AG09309 (cell line): Measurements from ENCODE around the gene ITPK1.

ENCODE experiments used
- DNase-seq: peaks from one replicate; pipeline ENCODE4 v3.0.0-alpha.2; 2010; ENCODE audit warnings: low read depth
- H3K4me3 ChIP-seq: 2 replicates; pipeline ENCODE4 v1.5.1; 2011; ENCODE audit warnings: mild to moderate bottlenecking, low read depth, low read length, moderate library complexity; ENCODE audit not compliant: control insufficient read depth
- TF ChIP-seq, protein P1 (sequence below): IDR thresholded peaks from 2 replicates; pipeline ENCODE4 v1.5.1; 2011; ENCODE audit warnings: mild to moderate bottlenecking, low read depth, low read length, inconsistent platforms; ENCODE audit not compliant: insufficient read depth, control insufficient read depth; ENCODE audit errors: missing control alignments

ITPK1 gene

DNA sequence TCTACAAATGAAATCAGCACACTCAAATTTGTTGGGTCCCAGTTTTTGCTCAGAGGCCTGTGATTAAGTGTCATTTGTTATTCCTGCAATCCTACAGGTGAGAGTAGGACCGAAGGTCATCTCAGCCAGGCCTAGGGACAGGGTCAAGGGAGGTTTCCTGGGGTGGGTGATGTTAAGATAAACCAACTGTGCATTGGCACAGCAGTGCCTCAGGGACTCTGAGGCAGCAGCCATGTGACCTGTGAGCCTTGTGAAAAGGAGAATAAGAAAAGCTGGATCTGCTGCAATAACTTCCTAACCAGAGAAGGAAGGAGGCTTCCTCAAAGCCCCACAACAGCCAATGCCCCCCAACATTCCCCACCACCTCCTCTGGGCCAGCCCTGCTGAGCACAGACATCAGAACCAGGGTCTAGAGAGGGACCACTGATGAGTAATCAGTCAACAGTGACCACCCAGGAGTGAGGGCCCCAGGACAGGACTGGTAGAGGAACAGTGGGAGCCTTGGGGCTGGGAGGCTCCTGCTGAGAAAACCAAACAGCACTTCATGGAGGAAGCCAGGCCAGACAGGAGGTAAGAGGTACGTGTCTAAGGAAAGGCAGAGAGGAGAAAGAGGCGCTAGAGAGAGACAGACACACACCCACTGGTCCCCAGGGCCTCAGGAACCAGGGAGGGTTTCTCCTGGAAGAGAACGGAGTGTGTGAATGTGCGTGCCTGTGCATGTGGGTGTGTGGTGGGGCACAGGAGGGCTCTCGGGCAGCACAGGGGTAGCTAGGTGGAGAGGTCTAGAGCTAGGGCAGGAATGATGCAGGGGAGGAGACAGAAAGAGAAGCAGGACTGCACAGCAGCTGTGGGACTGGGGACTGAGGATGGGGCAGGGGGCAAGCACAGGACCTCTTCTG, 82.4 kb downstream of the ITPK1 start:
- DNase-seq, result no peak
- no peak overlapping the region for H3K4me3 ChIP-seq
- TF ChIP-seq, protein P1, sequence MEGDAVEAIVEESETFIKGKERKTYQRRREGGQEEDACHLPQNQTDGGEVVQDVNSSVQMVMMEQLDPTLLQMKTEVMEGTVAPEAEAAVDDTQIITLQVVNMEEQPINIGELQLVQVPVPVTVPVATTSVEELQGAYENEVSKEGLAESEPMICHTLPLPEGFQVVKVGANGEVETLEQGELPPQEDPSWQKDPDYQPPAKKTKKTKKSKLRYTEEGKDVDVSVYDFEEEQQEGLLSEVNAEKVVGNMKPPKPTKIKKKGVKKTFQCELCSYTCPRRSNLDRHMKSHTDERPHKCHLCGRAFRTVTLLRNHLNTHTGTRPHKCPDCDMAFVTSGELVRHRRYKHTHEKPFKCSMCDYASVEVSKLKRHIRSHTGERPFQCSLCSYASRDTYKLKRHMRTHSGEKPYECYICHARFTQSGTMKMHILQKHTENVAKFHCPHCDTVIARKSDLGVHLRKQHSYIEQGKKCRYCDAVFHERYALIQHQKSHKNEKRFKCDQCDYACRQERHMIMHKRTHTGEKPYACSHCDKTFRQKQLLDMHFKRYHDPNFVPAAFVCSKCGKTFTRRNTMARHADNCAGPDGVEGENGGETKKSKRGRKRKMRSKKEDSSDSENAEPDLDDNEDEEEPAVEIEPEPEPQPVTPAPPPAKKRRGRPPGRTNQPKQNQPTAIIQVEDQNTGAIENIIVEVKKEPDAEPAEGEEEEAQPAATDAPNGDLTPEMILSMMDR, result no peak

DNA sequence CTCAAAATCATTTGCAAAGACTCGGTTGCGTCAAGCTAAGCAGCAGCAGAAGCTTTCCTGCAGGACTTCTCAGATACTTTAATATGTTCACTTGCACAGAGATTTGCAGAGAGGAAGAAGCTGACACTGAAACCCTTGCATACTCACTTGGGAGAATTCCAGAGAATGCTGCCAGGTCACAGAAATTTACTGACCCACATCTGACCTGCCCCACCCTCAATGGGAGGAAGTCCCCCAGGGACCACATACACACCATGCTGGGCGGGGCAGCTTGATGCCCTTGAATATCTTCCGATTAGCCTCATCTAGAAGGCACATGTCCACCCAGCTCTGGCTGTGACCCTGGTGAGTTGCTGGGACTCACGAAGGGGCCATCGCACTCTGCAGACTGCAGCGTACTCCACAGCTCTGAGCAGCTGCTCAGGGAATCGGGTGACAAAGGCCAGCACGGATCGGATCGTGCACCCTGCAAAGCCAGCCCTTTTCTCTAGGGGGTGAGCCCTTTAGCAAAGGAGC, 83.2 kb downstream of the ITPK1 start:
- TF ChIP-seq, protein P1, result no peak
- no peak overlapping the region for H3K4me3 ChIP-seq
- DNase-seq, result no peak

DNA sequence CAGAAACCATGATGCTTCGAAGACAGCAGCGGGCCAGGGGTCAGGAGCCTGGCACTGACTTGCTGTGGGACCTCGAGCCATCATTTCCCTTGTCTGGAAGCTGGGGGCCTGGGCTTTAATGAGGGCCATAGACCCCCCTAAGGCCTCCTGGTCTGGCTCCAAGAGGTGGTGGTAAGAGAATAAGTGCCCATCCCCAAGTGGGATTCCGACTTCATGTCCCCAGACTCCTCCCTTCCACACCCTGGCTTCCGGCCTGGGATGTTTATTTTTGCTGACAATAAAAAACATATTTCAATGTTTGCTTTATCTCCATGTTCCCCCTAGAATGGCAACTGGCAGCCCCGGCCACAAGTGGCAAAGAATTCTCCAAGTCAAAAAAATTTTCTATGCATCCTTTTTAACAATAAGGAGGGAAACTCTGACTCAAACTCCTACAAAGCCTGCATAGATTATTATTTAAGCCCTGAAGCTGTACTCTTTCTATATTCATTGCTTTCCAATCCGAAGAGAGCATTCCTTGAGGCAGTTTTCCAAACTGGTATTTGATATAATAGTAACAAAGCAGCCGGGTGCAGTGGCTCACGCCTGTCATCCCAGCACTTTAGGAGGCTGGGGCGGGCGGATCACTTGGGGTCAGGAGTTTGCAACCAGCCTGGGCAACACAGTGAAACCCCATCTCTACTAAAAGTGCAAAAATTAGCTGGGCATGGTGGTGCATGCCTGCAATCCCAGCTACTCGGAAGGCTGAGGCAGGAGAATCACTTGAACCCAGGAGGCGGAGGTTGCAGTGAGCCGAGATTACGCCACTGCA, 84.0 kb downstream of the ITPK1 start:
- H3K4me3 ChIP-seq, result no peak overlapping the region
- DNase-seq, result no peak
- TF ChIP-seq, protein P1, result no peak

DNA sequence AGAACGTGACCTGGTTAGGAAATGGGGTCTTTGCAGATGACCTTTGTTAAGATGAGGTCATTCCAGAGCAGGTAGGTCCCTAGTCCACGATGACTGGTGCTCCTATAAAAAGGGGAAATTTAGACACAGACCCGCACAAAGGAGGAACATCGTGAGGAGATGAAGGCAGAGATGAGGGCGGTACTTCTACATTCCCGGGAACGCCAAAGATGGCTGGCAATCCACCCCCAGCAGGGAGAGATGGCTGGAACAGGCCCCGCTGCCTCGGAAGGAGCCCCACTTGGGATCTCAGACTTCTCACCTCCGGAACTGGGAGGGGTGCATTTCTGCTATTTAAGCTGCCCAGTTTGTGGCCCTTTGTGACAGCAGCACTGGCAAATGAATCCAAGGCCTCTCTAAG, 85.0 kb downstream of the ITPK1 start:
- DNase-seq, result no peak
- H3K4me3 ChIP-seq, result no peak overlapping the region
- TF ChIP-seq, protein P1, result no peak

DNA sequence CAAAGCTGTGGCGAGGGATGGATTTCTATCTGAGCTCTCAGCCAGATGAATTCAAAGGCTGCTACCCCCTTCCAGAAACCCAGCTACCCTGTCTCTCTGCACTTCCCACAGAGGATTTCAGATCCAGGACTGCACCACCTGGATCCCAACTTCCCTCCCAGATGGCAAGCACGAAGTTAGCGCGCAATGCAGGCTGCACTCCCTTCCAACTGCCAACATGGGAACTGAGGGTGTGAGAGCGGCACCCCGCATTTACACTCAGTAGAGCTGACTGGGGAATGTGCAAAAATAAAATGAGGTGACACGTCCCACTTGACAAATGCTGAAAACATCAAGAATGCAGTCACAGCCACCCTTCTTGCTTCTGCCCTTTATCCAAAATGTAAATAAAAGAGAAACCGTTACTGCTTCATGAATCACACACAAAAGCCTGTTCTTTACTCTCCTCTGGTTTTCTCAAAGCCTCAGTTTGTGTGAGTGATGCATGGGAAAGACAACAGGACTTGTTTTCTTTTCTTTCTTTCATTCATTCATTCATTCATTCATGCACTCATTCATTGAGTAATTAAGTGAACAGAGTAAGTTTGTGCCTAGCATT, 85.7 kb downstream of the ITPK1 start:
- TF ChIP-seq, protein P1, result no peak
- H3K4me3 ChIP-seq, result no peak overlapping the region
- no peak for DNase-seq

DNA sequence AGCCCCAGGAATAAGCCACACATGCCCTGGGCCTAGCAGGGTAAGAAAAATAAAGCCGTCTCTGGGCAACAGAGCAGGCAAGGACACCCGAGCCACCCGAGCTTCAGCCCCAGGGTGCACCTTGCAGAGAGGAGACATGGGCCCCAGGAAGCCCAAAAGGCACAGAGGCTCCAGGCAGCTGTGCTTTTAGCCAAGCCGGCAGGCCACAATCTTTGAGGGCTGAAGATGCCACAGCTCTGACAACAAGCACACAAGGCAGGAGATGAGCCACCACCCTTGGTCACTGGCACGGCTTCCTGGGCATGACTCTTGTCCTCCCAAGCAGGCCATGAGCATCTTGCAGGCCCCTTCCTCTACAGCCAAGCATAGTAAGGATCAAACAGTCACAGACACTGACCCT, 86.3 kb downstream of the ITPK1 start:
- TF ChIP-seq, protein P1, result no peak
- no peak overlapping the region for H3K4me3 ChIP-seq
- DNase-seq, result no peak
